NCI-H2196 treated with DMSO at 0.1 percent for 48 hours (cell line): ENCODE measurements around the gene SRP14.
"Not testable (repeated sequence)": the region's sequence is repeated elsewhere in the genome, so short reads cannot be mapped to it uniquely, and the experiment has no call there.

Experiments used
- DNase-seq: peaks from one replicate; lab custom pipeline; 2025; ENCODE audit not compliant: unreplicated experiment; lab: John Stamatoyannopoulos, UW

Gene SRP14, protein sequence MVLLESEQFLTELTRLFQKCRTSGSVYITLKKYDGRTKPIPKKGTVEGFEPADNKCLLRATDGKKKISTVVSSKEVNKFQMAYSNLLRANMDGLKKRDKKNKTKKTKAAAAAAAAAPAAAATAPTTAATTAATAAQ

DNA sequence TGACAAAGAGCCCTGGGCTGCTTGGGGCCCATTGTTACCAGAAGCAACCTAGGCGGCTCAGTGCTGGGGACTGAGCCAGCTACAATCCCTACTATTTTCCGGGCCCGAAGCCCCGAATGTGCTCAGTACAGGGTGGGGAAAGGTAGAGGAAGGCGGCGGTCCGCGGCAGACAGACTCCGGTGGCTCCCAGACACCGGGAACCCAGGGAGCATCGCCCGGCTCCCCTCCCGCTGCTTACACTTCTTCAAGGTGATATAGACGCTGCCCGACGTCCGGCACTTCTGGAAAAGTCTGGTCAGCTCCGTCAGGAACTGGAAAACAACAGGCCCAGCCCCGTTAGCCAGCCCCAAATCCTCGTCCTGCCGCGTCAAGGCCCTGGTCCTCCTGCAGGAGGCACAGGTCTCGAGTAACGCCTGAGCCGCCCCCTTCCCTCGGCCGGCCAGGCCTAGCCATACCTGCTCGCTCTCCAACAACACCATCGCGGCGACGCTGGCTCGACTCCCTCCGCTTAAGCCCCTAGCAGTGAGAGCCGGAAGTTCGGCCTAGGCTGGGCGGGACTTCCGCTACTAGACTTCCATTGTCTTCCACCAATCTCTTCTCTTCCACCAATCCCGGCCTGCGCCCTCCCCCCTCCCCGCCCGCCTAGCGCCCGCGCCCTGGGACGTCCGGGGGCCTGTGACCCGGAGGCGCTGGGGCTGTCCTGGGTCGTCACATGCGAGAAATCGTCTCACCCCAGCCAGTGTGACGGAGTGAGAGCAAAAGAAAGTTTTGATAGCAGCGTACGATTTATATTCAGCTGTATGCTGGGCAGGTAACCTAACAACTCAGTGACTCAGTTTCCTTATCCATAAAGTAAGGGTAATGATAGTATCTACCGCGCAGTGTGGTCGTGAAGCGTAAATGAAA is at the start of gene SRP14:
TSS of gene SRP14 (minus strand) at position 544 of the 906 bp plus-strand sequence. CDS start at position 479, 65 bp downstream.
- DNase-seq, result peak; percentile 56

DNA sequence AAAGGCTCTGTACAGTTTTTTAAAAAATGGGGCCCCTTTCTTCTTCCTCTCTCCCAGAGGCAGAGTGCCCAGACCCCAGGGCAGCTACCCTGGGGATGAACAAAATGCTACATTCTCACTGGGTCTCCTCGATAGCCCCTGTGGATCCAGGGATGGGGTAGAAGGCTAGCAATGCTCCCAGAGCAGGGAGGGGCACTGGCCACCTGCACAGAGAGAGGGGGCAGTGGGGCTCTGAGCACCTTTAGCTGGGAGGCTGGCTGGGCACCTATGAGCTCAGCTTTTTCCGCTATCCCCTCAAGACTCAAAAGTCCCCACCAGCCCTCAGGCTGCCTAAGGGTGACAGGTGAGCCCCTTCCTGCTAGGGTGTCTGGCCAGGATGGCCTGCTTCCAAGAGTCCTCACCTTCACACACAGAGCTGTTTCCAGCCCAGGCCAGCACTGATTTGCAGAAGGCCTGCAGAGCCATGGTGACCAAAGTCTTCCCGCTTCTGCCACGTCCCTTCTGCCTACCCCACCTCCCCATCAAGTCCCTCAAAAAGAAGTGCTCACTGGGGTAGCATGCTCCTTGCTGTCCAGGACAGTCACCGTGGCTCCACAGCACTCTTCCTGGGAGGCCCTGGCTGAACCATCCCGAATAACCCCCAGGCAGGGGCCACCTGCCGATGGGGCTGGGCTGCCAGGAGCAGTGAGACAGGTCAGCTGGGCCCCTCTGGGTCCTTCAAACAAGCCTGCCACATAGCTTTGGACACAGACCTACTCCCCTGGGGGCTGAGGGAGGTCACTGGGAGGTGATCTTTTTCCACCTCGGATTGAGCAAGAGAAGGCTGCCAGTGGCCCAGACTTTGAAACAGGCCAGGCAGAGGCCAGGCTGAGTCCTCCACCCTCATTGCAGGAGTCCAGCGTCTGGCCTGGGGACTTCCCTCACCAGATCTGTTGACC is 49.3 kb upstream of the SRP14 start:
- DNase-seq, result no peak

DNA sequence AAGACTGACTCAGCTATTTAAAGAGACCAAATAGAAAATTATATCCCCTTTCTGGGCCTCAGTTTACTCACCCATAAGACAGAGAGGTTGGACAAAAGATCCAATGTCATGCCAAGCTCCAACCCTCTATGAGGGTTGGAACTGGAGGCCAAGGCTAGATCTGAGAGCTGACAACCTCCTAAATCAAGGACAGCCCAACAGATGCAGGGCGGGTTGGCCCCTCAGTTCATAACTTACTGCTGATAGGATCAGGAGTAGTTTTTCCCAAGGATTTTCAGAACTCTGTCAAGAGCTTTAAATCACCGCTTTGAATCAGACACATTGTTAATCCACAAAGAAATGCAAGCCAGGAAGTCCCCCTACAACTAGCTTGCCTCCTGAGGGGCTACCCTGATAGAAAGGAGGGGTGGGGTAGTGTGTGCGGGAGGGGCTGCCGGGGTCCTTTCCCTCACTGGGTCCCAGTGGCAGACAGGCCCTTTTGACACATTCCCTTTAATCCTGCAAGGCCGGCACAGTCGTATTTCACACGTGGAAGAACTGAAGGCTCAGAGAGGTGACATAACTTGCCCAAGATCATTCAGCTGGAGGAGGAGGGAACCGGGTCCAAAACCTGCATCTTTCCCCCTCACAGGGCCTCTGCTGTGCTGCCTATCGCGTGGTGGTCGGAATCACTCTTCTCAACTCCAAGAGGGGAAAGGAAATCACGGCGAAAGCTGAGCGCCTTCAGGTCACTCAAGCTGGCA is 48.3 kb upstream of the SRP14 start:
- no peak for DNase-seq

DNA sequence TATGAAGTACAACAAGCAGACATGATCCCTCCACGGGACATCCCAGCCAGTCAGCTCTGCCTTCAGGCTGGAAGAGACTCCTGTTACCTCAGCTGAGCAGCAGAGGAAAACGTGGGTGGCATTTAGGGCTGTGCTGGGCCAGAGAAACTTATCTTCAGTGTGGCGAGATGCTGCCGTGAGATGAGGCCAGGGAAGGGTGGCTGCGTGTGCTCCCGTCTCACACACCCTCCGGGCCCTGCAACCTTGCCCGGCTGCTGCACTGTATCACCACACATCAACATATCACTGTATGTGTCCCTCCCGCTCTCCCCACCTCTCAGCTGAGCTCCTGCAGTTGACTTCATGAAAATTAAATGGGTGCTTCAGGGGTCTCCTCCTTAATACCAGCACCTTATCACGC is 46.3 kb upstream of the SRP14 start:
- no peak for DNase-seq

DNA sequence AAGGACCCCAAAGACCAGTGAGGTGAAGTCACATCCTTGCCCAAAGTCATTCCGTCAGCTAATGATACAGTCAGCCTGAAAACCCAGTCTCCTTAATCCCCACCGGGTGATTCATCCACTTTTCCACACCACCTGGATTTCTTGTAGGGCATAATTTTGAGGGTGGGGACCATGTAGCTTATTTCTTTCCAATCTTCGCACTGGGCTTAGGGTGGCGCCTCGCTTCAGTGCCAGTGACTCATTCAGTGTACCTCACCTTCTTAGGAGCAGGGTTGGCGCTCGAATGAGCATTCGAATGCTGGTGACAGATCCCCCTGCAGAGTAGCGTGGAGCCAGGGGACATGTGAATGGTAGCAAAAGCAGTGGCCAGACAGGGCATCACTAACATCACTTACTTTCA is 45.7 kb upstream of the SRP14 start:
- no peak for DNase-seq

DNA sequence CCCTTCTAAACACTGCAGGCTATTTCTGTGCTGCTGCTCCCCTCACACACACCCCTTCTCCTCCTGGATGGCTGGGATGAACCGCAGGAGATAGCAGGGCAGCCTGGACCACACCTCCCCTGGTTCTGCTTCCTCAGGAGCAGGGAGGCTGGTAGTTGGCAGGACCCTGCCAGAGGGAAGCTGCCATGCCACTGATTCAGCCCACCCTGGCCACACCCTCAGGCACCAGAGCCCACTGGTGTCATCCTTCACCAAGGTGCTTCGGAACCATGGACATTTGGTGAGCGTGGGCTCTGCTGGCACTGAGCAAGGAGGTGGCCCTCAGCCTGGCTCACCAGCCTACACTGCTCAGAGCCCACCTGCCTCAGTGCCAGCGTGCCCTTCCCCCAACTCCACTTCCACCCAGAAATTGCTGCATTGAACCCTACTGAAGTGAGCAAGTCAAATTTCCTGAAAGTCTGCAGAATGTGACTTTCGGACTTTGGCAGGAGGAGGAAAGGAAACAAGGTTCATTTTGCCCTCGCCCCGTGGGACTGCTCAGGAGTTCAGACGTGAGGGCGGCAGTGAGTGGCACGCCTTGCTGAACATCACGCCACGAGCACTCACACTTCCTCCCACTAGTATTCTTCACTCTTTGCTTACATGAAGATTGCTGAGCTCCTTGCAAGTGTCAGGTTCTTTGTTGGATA is 43.4 kb upstream of the SRP14 start:
- DNase-seq, result no peak

DNA sequence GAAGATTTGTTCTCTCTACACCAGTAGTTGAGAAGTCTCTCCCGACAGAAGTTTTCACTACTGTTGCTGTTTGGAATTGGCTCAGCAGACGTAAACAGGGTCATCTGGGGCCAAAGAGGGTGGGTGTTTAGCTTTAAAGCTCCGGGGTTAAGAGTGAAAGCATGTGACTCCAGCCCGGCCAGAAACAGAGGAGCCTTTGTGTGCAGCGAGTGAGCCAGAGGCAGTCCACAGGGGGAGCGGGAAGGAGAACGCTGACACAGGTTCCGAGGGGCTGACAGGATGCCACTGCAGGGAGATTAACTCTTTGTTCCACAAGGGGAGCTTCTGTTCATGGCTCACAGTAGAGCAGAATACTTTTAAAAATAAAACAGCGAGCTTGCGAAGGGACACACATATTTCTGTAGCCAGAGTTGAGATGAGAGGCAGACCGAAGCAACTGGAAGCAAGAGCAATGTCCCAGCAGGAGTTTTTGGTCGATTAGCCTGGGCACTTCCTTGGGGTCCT is 42.8 kb upstream of the SRP14 start:
- no peak for DNase-seq

DNA sequence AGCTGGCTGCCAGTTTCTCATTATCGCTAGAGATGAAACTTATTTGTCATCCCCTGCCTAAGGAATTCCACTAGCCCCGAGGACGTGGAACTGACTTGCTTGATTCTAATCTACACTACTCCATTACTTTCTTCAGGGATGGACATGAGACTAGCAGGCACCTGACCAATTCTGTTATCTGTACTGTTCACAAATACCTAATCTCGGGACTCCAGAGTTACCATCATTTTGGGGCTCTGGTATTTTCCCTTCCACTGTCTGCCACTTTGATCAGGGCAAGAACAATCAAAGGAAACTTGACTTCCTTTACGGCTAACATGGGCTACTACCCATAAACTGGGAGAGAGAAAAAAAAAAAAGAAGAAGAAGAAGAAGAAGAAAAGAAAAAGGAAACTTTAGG is 41.9 kb upstream of the SRP14 start:
- no peak for DNase-seq

DNA sequence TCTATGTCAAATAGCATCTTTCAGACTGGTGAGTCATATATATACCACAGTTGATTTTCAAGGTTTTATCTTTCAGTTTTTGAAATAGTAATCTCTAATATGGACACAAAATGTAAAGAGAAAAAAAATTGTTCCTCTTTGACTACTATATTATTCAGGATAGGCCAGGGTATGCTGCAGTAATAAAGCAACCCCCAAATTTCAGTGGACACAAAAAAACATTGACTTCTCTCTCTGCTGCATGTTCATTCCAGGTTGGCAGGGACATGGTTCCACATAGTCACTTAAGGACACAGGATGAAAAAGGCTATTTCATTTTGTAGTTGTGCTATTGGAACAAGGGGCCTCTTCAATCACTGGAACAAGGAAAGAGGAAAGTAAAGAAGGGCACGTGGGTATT is 41.1 kb upstream of the SRP14 start:
- no peak for DNase-seq

DNA sequence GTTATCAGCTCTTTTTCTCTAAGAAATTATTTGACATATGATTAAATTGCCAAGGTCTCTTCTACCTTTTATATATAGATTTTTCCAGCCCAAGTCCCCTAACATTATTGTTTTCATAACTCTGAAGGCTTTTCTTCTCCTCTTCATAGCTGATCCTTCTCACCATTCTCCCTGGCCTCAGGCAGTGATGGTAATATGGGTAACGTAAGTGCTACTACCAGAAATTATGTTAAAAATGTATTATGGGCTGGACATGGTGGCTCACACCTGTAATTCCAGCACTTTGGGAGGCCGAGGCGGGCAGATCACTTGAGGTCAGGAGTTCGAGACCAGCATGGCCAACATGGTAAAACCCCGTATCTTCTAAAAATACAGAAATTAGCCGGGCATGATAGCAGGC is 40.5 kb upstream of the SRP14 start:
- no peak for DNase-seq

DNA sequence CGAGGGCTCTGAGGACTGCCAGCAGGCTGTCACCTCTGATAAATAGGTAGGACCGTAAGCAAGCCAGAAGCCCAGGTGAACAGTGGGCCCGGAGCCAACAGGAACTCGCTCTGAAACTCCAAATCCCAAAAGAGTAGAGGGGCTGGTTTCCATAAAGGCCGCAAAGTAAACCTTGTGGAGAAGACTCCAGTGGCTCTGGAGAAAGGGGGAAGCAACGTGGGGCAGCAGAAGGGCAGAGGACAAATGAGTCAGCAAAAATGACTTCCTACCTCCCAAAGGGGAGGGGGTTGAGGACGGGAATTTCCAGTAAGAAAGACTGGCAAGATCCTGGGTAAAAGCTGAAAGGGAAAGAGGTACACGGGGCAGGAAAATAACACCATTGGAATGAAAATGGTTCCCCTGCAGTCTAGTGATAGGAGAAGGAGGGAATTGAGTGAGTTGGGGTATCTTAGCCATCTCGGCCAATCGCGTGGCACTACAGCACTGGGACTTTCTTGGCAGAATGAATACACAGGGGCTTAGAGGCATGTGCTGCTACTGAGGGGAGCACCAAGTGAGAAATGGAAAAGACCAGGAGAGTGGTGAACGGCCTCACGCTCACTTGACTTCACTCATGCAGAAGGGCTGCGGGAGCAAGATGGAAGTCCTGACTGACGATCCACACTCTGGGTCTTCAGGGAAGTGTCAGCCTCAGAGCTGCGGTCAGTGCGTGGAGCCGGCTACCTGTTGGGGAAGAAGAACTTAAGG is 36.5 kb upstream of the SRP14 start:
- DNase-seq, result no peak

DNA sequence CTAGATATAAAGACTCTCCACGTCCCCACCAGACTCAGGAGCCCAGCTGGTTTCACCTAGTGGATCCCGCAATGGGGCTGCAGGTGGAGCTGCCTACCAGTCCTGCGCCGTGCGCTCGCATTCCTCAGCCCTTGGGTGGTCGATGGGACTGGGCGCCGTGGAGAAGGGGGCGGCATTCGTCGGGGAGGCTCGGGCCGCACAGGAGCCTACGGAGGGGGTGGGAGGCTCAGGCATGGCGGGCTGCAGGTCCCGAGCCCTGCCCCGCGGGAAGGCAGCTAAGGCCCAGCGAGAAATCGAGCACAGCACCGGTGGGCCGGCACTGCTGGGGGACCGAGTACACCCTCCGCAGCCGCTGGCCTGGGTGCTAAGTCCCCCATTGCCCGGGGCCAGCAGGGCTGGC is 35.7 kb upstream of the SRP14 start:
- DNase-seq, result not testable (repeated sequence)

DNA sequence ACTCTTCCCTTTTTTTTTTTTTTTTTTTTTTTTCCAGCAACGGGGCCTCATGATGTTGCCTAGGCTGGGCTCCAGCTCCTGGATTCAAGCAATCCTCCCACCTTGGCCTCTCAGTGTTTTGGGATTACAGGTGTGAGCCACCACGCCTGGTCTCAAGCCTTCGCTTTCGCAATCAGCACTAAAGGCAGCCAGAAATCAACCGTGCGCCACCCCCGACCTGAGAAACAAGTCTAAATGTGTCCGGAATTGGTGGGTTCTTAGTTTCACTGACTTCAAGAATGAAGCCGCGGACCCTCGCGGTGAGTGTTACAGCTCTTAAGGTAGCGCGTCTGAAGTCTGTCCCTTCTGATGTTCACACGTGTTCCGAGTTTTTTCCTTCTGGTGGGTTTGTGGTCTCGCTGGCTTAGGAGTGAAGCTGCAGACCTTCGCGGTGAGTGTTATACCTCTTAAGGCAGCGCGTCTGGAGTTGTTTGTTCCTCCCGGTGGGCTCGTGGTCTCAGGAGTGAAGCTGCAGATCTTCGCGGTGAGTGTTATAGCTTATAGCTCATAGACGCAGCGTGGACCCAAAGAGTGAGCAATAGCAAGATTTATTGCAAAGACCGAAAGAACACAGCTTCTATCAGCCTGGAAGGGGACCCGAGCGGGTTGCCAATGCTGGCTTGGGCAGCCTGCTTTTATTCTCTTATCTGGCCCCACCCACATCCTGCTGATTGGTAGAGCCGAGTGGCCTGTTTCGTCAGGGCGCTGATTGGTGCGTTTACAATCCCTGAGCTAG is 34.9 kb upstream of the SRP14 start:
- not testable (repeated sequence) for DNase-seq

DNA sequence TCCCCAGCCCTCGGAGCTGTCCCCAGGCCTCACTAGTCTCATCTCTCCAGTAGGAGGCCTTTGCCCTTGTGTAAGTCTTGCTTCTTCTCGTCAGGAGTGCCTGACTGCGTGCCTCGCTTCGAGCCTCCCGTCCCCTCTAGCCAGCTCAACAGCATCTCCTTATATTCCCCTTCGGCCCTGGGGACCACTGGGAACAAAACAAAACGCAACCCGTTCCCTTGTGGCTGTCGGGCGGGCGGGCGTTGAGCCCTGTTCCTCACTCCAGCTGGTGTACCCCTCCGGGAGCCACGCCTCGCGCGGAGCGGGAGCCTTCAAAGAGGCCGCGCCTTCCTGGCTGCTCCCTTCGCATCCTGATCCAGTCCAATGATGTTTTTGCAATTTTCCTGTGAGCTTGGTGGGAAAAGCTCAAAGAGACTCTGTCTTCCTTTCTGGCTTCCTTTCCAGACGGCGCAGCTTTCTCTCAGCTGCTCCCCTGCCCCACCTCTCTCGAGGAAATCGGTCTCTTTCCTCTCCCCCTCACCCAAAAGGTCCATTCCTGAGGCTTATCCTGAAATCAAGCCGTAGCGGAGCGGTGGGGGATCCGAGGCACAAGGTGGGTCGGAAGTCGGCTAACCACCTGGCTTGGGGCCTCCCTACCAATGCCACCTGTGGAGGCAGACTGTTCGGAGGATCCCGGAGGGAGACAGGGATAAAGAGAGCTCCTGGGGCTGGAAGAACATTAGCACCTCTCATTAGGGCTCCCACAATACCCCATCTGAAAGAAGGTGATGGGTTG is 33.4 kb upstream of the SRP14 start:
- no peak for DNase-seq

DNA sequence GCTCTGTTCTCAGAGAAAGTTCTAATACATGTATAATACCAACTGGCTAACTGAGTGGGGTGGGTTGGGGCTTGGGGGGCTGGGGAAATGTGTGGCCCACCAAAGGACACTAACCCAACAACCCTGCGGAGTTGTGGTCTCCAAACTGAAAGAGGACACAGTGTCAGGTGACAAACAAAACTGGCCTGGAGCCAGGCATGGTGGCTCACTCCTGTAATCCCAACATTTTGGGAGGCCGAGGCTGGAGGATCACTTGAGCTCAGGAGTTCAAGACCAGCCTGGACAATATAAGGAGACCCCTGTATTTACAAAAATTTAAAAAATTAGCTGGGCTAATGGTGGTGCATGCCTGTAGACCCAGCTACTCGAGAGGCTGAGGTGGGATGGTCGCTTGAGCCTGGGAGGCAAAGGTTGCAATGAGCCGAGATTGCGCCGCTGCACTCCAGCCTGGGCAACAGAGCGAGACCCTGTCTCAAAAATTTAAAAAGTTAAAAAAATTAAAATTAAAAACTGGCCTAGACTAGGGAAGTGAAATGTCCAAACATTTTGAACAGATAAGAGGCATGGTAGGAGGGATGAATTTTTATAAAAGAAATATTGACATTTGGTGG is 31.7 kb upstream of the SRP14 start:
- no peak for DNase-seq

DNA sequence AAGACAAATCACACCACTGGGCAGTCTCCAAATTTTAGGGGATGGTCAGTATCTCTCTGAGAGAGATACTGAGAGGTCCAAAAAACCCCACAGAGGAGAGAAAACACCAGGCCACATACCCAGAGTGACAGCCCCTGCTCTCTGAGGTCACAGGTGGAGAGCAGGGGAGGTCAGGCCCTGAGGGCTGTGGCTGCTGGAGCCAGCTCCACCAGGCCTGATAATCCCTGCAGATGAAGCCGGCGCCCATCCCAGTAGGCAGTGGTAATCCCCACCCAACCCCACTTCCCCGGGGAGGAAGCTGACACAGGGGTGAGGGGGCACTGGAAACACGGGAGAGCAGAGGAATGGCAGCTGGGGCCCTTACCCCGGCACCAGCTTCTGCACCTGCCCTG is 31.2 kb upstream of the SRP14 start:
- no peak for DNase-seq
